Lung (tissue), 12 donors: ENCODE measurements around the gene FDPS. TPM values are rescaled to one million over a fixed set of nuclear protein-coding genes. Genes with fewer than 3 reads are reported as not detected.
"Not testable (repeated sequence)": the region's sequence is repeated elsewhere in the genome, so short reads cannot be mapped to it uniquely, and the experiment has no call there.

Experiments
- ATAC-seq: fragments of 200-7000 bp; cut with Tn5 transposase; one replicate; pipeline ENCODE4 v1.9.1; 2020; ENCODE audit warnings: moderate number of reproducible peaks; ENCODE audit not compliant: insufficient read depth, low FRiP score
- DNase-seq, 3 donors: peaks; one replicate each; pipeline ENCODE4 v3.0.0-alpha.2; 2013 to 2017
- H3K27ac ChIP-seq, 2 donors: one replicate each; pipeline ENCODE4 v1.5.1; 2013; ENCODE audit warnings: mild to moderate bottlenecking in 2 of 2, moderate library complexity in 2 of 2, control low read depth in 1 of 2, inconsistent platforms in 1 of 2, low read depth in 1 of 2, low read length in 1 of 2
- H3K27me3 ChIP-seq, 3 donors: one replicate each; pipeline ENCODE4 v1.5.1; 2013; ENCODE audit warnings: low read length in 2 of 3; ENCODE audit not compliant: control insufficient read depth in 3 of 3, insufficient read depth in 3 of 3
- H3K36me3 ChIP-seq, 4 donors: one replicate each; pipeline ENCODE4 v1.5.1; 2013; ENCODE audit warnings: low read length in 4 of 4, mild to moderate bottlenecking in 1 of 4, moderate library complexity in 1 of 4; ENCODE audit not compliant: control insufficient read depth in 4 of 4, insufficient read depth in 4 of 4
- H3K4me1 ChIP-seq, 5 donors: one replicate each; pipeline ENCODE4 v1.5.1; 2013; ENCODE audit warnings: low read length in 5 of 5, mild to moderate bottlenecking in 2 of 5, moderate library complexity in 1 of 5; ENCODE audit not compliant: control insufficient read depth in 5 of 5, insufficient read depth in 5 of 5
- H3K4me3 ChIP-seq: one replicate; pipeline ENCODE4 v1.5.1; 2013; ENCODE audit warnings: mild to moderate bottlenecking, control low read depth, moderate library complexity
- H3K9ac ChIP-seq, 2 donors: one replicate each; pipeline ENCODE4 v1.5.1; 2013; ENCODE audit warnings: low read length in 2 of 2, control low read depth in 1 of 2; ENCODE audit not compliant: insufficient read depth in 1 of 2
- H3K9me3 ChIP-seq, 4 donors: one replicate each; pipeline ENCODE4 v1.5.1; 2013; ENCODE audit warnings: low read length in 3 of 4, mild to moderate bottlenecking in 1 of 4, moderate library complexity in 1 of 4; ENCODE audit not compliant: control insufficient read depth in 4 of 4, insufficient read depth in 3 of 4
- WGBS, 2 donors: extraction: QIAGEN DNeasy Blood & Tissue Kit; methylation state at CpG; one replicate each; pipeline ENCODE4 v1.1.7; 2013; 5-methylcytosine and 5-hydroxymethylcytosine counted together
- polyA plus RNA-seq, 2 donors: library from polyadenylated mRNA; stranded (reverse); fragments of 200-250 nt; gene quantifications; one replicate each; pipeline ENCODE4 v1.2.1, GENCODE V29; 2013
- total RNA-seq, 2 donors: library from RNA; depleted of rRNA in 1 of 2; stranded (reverse); fragments of >200 nt in 1 of 2; gene quantifications; one replicate each; pipeline ENCODE4 v1.2.1, GENCODE V29; 2014 to 2021
- TF ChIP-seq, protein P1 (sequence below): IDR thresholded peaks from 2 replicates; pipeline ENCODE4 v1.5.1; 2012; ENCODE audit warnings: mild to moderate bottlenecking; ENCODE audit errors: control extremely low read depth, extremely low read depth
- donor health status: control.
- donor health status: control.
- donor health status: Bipolar disorder and iron deficiency.
- donor health status: healthy.
- donor health status: DM: yes; HTN: yes; CAD: no.

The FDPS gene
- total and polyA plus RNA-seq, 4 donors, result 193 to 385 (median 308) TPM

DNA sequence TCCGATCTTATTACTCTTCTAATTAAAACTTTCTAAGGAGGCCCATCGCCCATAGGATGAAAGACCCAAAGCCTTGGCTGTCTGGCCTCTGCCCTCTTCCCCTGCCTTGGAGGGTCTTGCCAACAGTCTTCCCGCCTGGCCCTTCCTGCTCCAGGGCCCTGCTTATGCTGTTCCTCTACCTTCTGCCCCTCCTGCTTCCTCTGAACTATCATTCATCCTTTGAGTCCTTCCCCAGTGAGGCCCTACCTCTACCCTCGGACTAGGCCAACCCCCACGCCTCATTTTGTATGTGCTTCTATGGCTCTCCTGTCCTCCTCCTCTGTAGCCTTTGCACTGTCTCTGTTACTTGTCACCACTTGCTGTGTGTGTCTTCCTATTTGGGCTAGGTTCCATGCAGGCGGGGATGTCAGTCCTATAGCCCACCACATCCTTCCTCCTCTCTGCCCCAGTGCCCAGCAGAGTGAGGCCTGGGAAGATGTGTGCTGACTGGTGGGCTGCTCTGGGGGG, 17.4 kb downstream of the FDPS start:
- peaks cover 0 to 16% (median 14%) of the 10 kb centered on the region in 4 donors for H3K36me3 ChIP-seq
- TF ChIP-seq, protein P1, sequence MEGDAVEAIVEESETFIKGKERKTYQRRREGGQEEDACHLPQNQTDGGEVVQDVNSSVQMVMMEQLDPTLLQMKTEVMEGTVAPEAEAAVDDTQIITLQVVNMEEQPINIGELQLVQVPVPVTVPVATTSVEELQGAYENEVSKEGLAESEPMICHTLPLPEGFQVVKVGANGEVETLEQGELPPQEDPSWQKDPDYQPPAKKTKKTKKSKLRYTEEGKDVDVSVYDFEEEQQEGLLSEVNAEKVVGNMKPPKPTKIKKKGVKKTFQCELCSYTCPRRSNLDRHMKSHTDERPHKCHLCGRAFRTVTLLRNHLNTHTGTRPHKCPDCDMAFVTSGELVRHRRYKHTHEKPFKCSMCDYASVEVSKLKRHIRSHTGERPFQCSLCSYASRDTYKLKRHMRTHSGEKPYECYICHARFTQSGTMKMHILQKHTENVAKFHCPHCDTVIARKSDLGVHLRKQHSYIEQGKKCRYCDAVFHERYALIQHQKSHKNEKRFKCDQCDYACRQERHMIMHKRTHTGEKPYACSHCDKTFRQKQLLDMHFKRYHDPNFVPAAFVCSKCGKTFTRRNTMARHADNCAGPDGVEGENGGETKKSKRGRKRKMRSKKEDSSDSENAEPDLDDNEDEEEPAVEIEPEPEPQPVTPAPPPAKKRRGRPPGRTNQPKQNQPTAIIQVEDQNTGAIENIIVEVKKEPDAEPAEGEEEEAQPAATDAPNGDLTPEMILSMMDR, result no peak
- H3K4me1 ChIP-seq, result peaks cover 0 to 25% (median 15%) of the 10 kb centered on the region in 5 donors
- no peak overlapping the region for H3K4me3 ChIP-seq
- no peak for DNase-seq
- H3K27ac ChIP-seq, result peak overlapping the region in 1 of 2 donors; percentile 26
- no peak for ATAC-seq
- no peaks in the 10 kb centered on the region for H3K9me3 ChIP-seq
- no peak overlapping the region for H3K9ac ChIP-seq
- H3K27me3 ChIP-seq, result no peaks in the 10 kb centered on the region
- WGBS, 2 donors, result 75 to 84% methylated on average over 6 of the region's 6 CpGs

DNA sequence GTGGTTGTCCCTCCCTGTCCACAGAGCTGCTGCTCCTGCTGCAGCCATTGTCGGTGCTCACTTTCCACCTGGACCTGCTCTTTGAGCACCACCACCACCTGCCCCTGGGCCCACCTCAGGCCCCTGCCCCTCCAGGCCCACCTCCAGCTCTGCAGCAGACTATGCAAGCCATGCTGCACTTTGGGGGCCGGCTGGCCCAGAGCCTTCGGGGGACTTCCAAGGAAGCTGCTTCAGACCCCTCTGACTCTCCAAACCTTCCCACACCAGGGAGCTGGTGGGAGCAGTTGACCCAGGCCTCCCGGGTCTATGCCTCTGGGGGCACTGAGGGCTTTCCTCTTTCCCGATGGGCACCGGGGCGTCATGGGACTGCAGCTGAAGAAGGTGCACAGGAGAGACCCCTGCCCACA, 18.0 kb downstream of the FDPS start:
- WGBS, 2 donors, result 92 to 93% methylated on average over 7 of the region's 7 CpGs
- DNase-seq, result no peak
- TF ChIP-seq, protein P1, result no peak
- Histone ChIP-seq H3K9ac (no peak overlapping the region), H3K4me3 (no peak overlapping the region), H3K9me3 (no peaks in the 10 kb centered on the region), H3K4me1 (peaks cover 0 to 19% (median 10%) of the 10 kb centered on the region in 5 donors), H3K27me3 (no peaks in the 10 kb centered on the region), H3K27ac (no peak overlapping the region), H3K36me3 (peaks cover 0 to 18% (median 16%) of the 10 kb centered on the region in 4 donors)
- ATAC-seq, result no peak

DNA sequence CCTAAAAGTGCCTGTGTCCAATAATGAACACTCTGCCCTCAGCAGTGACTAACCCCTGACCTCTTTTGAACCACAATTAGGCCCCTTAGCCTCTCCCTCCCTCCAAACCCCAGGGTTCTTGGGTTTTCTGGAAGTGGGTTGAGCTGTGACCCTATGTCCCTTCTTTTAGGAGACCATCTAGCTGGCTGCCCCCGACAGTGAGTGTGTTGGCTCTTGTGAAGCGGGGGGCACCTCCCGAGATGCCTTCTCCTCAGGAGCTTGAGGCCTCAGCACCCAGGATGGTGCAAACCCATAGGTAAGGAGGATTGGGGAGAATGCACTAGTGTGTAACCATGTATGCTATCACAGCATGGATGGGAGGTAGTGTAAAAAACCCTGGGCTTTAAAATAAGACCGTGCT, 19.3 kb downstream of the FDPS start:
- WGBS, 2 donors, result 90 to 91% methylated on average over 4 of the region's 4 CpGs
- TF ChIP-seq, protein P1, result no peak
- H3K36me3 ChIP-seq, result peaks cover 0 to 18% (median 16%) of the 10 kb centered on the region in 4 donors

DNA sequence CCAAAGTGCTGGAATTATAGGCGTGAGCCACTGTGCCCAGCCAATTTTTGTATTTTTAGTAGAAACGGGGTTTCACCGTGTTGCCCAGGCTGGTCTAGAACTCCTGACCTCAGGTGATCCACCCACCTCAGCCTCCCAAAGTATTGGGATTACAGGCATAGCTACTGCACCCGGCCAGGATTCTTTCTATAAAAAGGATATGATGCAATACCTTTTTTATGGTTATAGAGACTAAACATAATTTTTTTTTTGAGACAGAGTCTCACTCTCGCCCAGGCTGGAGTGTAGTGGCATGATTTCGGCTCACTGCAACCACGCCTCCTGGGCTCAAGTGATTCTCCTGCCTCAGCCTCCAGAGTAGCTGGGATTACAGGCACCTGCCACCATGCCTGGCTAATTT, 20.2 kb downstream of the FDPS start:
- not testable (repeated sequence) for H3K27me3 ChIP-seq, H3K9me3 ChIP-seq, H3K4me3 ChIP-seq, H3K27ac ChIP-seq, H3K4me1 ChIP-seq, ATAC-seq, H3K9ac ChIP-seq, DNase-seq
- WGBS, 2 donors, result 77% methylated on average over 7 of the region's 7 CpGs
- peaks cover 5 to 24% (median 19%) of the 10 kb centered on the region in 4 donors for H3K36me3 ChIP-seq

More for the DNA sequence above, 19.3 kb downstream of the FDPS start:
- H3K27ac ChIP-seq, result no peak overlapping the region
- H3K9ac ChIP-seq, result no peak overlapping the region
- no peaks in the 10 kb centered on the region for H3K27me3 ChIP-seq
- H3K4me1 ChIP-seq, result peaks cover 0 to 9% (median 5%) of the 10 kb centered on the region in 5 donors
- no peak for ATAC-seq
- no peaks in the 10 kb centered on the region for H3K9me3 ChIP-seq
- no peak overlapping the region for H3K4me3 ChIP-seq
- no peak for DNase-seq
